PFSK-1 (cell line): ENCODE results near the gene CENPX.

Experiments
- FOXP2 ChIP-seq: optimal IDR thresholded peaks from 2 replicates; pipeline ENCODE3; 2011; ENCODE audit warnings: borderline replicate concordance, control low read depth, inconsistent platforms; ENCODE audit not compliant: insufficient read depth; ENCODE audit errors: extremely low read length, extremely low read depth
- POLR2AphosphoS5 ChIP-seq: IDR thresholded peaks from 2 replicates; pipeline ENCODE4 v1.6.1; 2012; ENCODE audit warnings: low read depth, mild to moderate bottlenecking, control low read depth, low read length, moderate library complexity
- SIN3A ChIP-seq: IDR thresholded peaks from 2 replicates; pipeline ENCODE4 v1.6.1; 2012; ENCODE audit warnings: mild to moderate bottlenecking, low read length, moderate library complexity, borderline replicate concordance; ENCODE audit not compliant: insufficient read depth
- TAF1 ChIP-seq: IDR thresholded peaks from 2 replicates; pipeline ENCODE4 v1.6.1; 2012; ENCODE audit warnings: low read length, control low read depth, borderline replicate concordance; ENCODE audit not compliant: insufficient read depth
- TF ChIP-seq, protein P1 (sequence below), 2 experiments: IDR thresholded peaks; 2 replicates each; pipeline versions ENCODE4 v1.6.1 to v1.8.0; 2011 to 2012; ENCODE audit warnings: low read depth in 2 of 2, low read length in 2 of 2, control low read depth in 1 of 2, inconsistent platforms in 1 of 2, mild to moderate bottlenecking in 1 of 2, moderate library complexity in 1 of 2; ENCODE audit not compliant: insufficient read depth in 1 of 2

DNA sequence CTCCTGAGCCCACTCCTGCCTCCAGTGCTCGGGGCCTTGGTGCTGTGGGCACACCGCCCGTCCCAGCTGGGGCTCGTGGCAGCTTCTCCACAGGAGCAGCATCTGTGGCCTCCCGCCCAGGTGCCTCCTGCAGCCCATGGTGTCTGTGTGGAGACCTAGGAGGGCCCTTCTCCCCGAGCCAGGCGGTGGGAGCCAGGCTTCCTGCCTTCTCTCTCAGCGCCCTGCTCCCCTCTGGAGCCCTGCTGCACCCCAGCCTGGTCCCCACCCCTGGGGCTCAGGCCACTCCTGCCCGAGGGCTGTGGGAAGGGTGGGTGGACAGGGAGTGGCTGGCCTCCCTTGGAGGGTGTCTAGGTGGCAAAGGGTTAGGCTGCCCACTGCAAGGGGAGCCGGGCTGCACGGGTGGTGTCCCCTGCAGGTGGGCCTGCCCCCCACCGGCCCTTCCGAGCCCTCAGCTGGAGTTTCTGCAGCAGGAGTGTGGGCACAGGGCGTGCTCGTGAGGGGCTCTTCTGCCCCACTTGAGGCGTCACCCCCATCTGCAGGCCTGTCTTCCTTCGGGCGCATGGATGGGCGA is 11.0 kb downstream of the CENPX start:
- TF ChIP-seq POLR2AphosphoS5 (no peak), SIN3A (no peak), TAF1 (no peak), FOXP2 (no peak)
- TF ChIP-seq, protein P1, sequence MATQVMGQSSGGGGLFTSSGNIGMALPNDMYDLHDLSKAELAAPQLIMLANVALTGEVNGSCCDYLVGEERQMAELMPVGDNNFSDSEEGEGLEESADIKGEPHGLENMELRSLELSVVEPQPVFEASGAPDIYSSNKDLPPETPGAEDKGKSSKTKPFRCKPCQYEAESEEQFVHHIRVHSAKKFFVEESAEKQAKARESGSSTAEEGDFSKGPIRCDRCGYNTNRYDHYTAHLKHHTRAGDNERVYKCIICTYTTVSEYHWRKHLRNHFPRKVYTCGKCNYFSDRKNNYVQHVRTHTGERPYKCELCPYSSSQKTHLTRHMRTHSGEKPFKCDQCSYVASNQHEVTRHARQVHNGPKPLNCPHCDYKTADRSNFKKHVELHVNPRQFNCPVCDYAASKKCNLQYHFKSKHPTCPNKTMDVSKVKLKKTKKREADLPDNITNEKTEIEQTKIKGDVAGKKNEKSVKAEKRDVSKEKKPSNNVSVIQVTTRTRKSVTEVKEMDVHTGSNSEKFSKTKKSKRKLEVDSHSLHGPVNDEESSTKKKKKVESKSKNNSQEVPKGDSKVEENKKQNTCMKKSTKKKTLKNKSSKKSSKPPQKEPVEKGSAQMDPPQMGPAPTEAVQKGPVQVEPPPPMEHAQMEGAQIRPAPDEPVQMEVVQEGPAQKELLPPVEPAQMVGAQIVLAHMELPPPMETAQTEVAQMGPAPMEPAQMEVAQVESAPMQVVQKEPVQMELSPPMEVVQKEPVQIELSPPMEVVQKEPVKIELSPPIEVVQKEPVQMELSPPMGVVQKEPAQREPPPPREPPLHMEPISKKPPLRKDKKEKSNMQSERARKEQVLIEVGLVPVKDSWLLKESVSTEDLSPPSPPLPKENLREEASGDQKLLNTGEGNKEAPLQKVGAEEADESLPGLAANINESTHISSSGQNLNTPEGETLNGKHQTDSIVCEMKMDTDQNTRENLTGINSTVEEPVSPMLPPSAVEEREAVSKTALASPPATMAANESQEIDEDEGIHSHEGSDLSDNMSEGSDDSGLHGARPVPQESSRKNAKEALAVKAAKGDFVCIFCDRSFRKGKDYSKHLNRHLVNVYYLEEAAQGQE (IDR thresholded peaks at IDR 0.05; ENCODE audit: insufficient read depth in 1 of 2, low read depth in 2 of 2, low read length in 2 of 2), result no peak
